ENCODE results near the gene ESPN. TPM values are rescaled to one million over a fixed set of nuclear protein-coding genes. Genes with fewer than 3 reads are reported as not detected.
A peak's percentile ranks its signal among the peaks of the same experiment; 100 is the strongest.

Gene ESPN
- total RNA-seq, 1 experiment from 2014 or later, result 53.1 TPM

GRCh38 chr1:6486433-6487011, 61.9 kb downstream of the ESPN start:
- Histone ChIP-seq H3K9ac (ENCODE audit: extremely low read depth, insufficient read length, low read length) (no peak overlapping the region), H2BK20ac (ENCODE audit: low read depth, low read length, poor library complexity, severe bottlenecking) (no peak overlapping the region)
- H3K27ac Mint-ChIP-seq, result no peak overlapping the region

More at GRCh38 chr1:6486433-6487011, 61.9 kb downstream of the ESPN start:
- Histone ChIP-seq H2BK15ac (ENCODE audit: low read depth, low read length) (no peak overlapping the region), H2AK5ac (ENCODE audit: insufficient read length, low read length) (no peak overlapping the region), H3K79me1 (ENCODE audit: insufficient read depth, low read depth, low read length, poor library complexity, severe bottlenecking) (no peaks in the 10 kb centered on the region), H4K5ac (ENCODE audit: insufficient read length, low read depth, low read length) (no peak overlapping the region), H3T11ph (ENCODE audit: low read length) (no peak overlapping the region), H3K18ac (ENCODE audit: insufficient read length, low read depth, low read length) (no peak overlapping the region), H3K9me3 (ENCODE audit: control insufficient read depth, low read depth, low read length) (no peaks in the 10 kb centered on the region), H3K27ac (ENCODE audit: insufficient read length, low read depth, low read length) (no peak overlapping the region), H2BK120ac (ENCODE audit: low read depth, low read length, poor library complexity, severe bottlenecking) (no peak overlapping the region), H3K27me3 (ENCODE audit: insufficient read depth, low read length) (no peaks in the 10 kb centered on the region), H3K23me2 (ENCODE audit: insufficient read length, low read depth, low read length, poor library complexity, severe bottlenecking) (peaks cover 17% of the 10 kb centered on the region), H2AFZ (ENCODE audit: low read length) (no peak overlapping the region), H4K20me1 (ENCODE audit: control insufficient read depth, insufficient read depth, insufficient read length) (no peaks in the 10 kb centered on the region), H2BK12ac (ENCODE audit: insufficient read length, low read depth, low read length) (no peak overlapping the region), H4K8ac (replicated peaks; ENCODE audit: insufficient read length, low read depth, low read length) (no peak overlapping the region), H3K56ac (ENCODE audit: insufficient read length, low read depth, low read length) (no peak overlapping the region), H3K14ac (ENCODE audit: insufficient read depth, low read length) (no peak overlapping the region), H3K4ac (ENCODE audit: low read depth, low read length) (no peak overlapping the region), H3K79me2 (ENCODE audit: insufficient read depth, low read length) (0 out of 2 replicates have a peak, but pooled peaks cover 1% of the 10 kb centered on the region), H3K4me1 (ENCODE audit: insufficient read depth, low read length) (no peaks in the 10 kb centered on the region; the same call in 1 of the 2 replicates), H3K4me2 (ENCODE audit: insufficient read depth, insufficient read length, low read length) (peak overlapping the region; percentile 63), H3K23ac (ENCODE audit: insufficient read length, low read depth, low read length) (no peak overlapping the region), H4K91ac (ENCODE audit: insufficient read length, low read depth, low read length) (no peak overlapping the region), H2BK5ac (ENCODE audit: insufficient read length, low read length) (no peak overlapping the region)
- Mint-ChIP-seq H3K4me3 (peak overlapping the region; percentile 70 to 78), H3K9me3 (no peaks in the 10 kb centered on the region; a peak in 1 of 5 replicates), H3K27me3 (ENCODE audit: low read depth) (peaks cover 5% of the 10 kb centered on the region), H3K36me3 (ENCODE audit: insufficient read depth in 1 of 3, low read depth in 3 of 3) (peaks cover 0 to 3% (median 3%) of the 10 kb centered on the region in 3 experiments; a peak in 3 of 7 replicates), H3K4me1 (peaks cover 18 to 24% of the 10 kb centered on the region in 2 experiments)
- TF ChIP-seq, protein P1, sequence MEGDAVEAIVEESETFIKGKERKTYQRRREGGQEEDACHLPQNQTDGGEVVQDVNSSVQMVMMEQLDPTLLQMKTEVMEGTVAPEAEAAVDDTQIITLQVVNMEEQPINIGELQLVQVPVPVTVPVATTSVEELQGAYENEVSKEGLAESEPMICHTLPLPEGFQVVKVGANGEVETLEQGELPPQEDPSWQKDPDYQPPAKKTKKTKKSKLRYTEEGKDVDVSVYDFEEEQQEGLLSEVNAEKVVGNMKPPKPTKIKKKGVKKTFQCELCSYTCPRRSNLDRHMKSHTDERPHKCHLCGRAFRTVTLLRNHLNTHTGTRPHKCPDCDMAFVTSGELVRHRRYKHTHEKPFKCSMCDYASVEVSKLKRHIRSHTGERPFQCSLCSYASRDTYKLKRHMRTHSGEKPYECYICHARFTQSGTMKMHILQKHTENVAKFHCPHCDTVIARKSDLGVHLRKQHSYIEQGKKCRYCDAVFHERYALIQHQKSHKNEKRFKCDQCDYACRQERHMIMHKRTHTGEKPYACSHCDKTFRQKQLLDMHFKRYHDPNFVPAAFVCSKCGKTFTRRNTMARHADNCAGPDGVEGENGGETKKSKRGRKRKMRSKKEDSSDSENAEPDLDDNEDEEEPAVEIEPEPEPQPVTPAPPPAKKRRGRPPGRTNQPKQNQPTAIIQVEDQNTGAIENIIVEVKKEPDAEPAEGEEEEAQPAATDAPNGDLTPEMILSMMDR (conservative IDR thresholded peaks at IDR 0.05), result peak; percentile 98
- no CpG with 5 or more reads among the region's 15 CpGs for WGBS (ENCODE audit: extremely low coverage, insufficient read length, low lambda C conversion rate)
- DNase-seq, result peak; percentile 95
